ENCODE measurements around the gene TMEM242.

DNA sequence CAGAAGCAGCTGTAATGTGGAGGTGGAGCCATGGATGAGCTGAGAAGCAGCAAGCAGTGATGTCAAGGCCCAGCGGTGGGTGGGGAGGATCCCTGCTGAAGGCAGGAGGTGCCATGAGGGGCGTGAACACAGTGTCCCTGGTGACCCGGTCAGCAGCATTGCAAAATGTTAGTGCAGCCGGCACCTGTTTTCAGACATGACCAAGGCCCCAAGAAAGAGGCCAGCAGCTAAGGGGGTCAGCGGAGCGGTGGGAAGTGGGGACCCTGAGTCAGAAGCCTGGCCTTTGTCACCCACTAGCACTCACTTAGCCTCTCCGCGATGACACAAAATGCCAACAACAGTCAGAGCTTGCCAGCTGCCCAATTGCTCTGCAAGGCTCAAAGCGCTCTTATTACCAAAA is 51.9 kb downstream of the TMEM242 start:
- TF ChIP-seq, protein P1, sequence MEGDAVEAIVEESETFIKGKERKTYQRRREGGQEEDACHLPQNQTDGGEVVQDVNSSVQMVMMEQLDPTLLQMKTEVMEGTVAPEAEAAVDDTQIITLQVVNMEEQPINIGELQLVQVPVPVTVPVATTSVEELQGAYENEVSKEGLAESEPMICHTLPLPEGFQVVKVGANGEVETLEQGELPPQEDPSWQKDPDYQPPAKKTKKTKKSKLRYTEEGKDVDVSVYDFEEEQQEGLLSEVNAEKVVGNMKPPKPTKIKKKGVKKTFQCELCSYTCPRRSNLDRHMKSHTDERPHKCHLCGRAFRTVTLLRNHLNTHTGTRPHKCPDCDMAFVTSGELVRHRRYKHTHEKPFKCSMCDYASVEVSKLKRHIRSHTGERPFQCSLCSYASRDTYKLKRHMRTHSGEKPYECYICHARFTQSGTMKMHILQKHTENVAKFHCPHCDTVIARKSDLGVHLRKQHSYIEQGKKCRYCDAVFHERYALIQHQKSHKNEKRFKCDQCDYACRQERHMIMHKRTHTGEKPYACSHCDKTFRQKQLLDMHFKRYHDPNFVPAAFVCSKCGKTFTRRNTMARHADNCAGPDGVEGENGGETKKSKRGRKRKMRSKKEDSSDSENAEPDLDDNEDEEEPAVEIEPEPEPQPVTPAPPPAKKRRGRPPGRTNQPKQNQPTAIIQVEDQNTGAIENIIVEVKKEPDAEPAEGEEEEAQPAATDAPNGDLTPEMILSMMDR (IDR thresholded peaks at IDR 0.05 in 4 of 5, conservative IDR thresholded peaks at IDR 0.05 in 1 of 5) = no peak
- no peak for TF ChIP-seq POLR2A (IDR thresholded peaks at IDR 0.05)
